ENCODE data around the gene NLGN1.

The NLGN1 gene

GRCh38 chr3:174116421-174116820 is 718.9 kb downstream of the NLGN1 start:
- no peak for ATAC-seq
- no peak for TF ChIP-seq BACH2 (CRISPR knock-in tag; IDR thresholded peaks at IDR 0.05; ENCODE audit: borderline replicate concordance)
- TF ChIP-seq ARNTL (CRISPR knock-in tag; IDR thresholded peaks at IDR 0.05; ENCODE audit: borderline replicate concordance, low read depth): no peak
- no peak for TF ChIP-seq PPARA (CRISPR knock-in tag; IDR thresholded peaks at IDR 0.05; ENCODE audit: borderline replicate concordance)
- TF ChIP-seq CSDC2 (CRISPR knock-in tag; IDR thresholded peaks at IDR 0.05): no peak
- TF ChIP-seq ZNF565 (CRISPR knock-in tag; conservative IDR thresholded peaks at IDR 0.05; ENCODE audit: low read depth): no peak
- TF ChIP-seq RARB (CRISPR knock-in tag; IDR thresholded peaks at IDR 0.05): no peak
- TF ChIP-seq CSRNP3 (CRISPR knock-in tag; IDR thresholded peaks at IDR 0.05): no peak
- no peak for TF ChIP-seq TOX (CRISPR knock-in tag; IDR thresholded peaks at IDR 0.05; ENCODE audit: borderline replicate concordance)
- no peak for TF ChIP-seq ZFP30 (CRISPR knock-in tag; IDR thresholded peaks at IDR 0.05)
- TF ChIP-seq PATZ1 (CRISPR knock-in tag; IDR thresholded peaks at IDR 0.05; ENCODE audit: borderline replicate concordance): no peak
- no peak for TF ChIP-seq ZFP3 (CRISPR knock-in tag; IDR thresholded peaks at IDR 0.05)
- TF ChIP-seq SNAI2 (CRISPR knock-in tag; IDR thresholded peaks at IDR 0.05): no peak
- TF ChIP-seq TSHZ2 (CRISPR knock-in tag; IDR thresholded peaks at IDR 0.05): no peak
- no peak for TF ChIP-seq TCF4 (CRISPR knock-in tag; IDR thresholded peaks at IDR 0.05; ENCODE audit: borderline replicate concordance)
- no peak for TF ChIP-seq ZC3H10 (CRISPR knock-in tag; IDR thresholded peaks at IDR 0.05)
- TF ChIP-seq CREB5 (CRISPR knock-in tag; IDR thresholded peaks at IDR 0.05; ENCODE audit: low read depth): no peak
- TF ChIP-seq ISL1 (CRISPR knock-in tag; IDR thresholded peaks at IDR 0.05): no peak

- TF ChIP-seq GLIS3 (CRISPR knock-in tag; IDR thresholded peaks at IDR 0.05) (no peak), BACH2 (CRISPR knock-in tag; IDR thresholded peaks at IDR 0.05; ENCODE audit: borderline replicate concordance) (no peak), ZNF565 (CRISPR knock-in tag; conservative IDR thresholded peaks at IDR 0.05; ENCODE audit: low read depth) (no peak), PPARA (CRISPR knock-in tag; IDR thresholded peaks at IDR 0.05; ENCODE audit: borderline replicate concordance) (no peak), RARB (CRISPR knock-in tag; IDR thresholded peaks at IDR 0.05) (no peak), OSR1 (CRISPR knock-in tag; IDR thresholded peaks at IDR 0.05) (no peak), SNAI2 (CRISPR knock-in tag; IDR thresholded peaks at IDR 0.05) (no peak), PATZ1 (CRISPR knock-in tag; IDR thresholded peaks at IDR 0.05; ENCODE audit: borderline replicate concordance) (no peak), ARNTL (CRISPR knock-in tag; IDR thresholded peaks at IDR 0.05; ENCODE audit: borderline replicate concordance, low read depth) (no peak)
- ATAC-seq: no peak
Observed at GRCh38 chr3:174120997-174121396, 723.5 kb downstream of the NLGN1 start.

GRCh38 chr3:174122411-174122810 is 724.9 kb downstream of the NLGN1 start:
- TF ChIP-seq TOX (CRISPR knock-in tag; IDR thresholded peaks at IDR 0.05; ENCODE audit: borderline replicate concordance) (no peak), RARB (CRISPR knock-in tag; IDR thresholded peaks at IDR 0.05) (no peak), PPARA (CRISPR knock-in tag; IDR thresholded peaks at IDR 0.05; ENCODE audit: borderline replicate concordance) (no peak), TCF4 (CRISPR knock-in tag; IDR thresholded peaks at IDR 0.05; ENCODE audit: borderline replicate concordance) (no peak), BACH2 (CRISPR knock-in tag; IDR thresholded peaks at IDR 0.05; ENCODE audit: borderline replicate concordance) (no peak), ISL1 (CRISPR knock-in tag; IDR thresholded peaks at IDR 0.05) (no peak), CSDC2 (CRISPR knock-in tag; IDR thresholded peaks at IDR 0.05) (no peak), CSRNP3 (CRISPR knock-in tag; IDR thresholded peaks at IDR 0.05) (no peak), SNAI2 (CRISPR knock-in tag; IDR thresholded peaks at IDR 0.05) (no peak), ZC3H10 (CRISPR knock-in tag; IDR thresholded peaks at IDR 0.05) (no peak), ARNTL (CRISPR knock-in tag; IDR thresholded peaks at IDR 0.05; ENCODE audit: borderline replicate concordance, low read depth) (no peak), CREB5 (CRISPR knock-in tag; IDR thresholded peaks at IDR 0.05; ENCODE audit: low read depth) (no peak), ZNF565 (CRISPR knock-in tag; conservative IDR thresholded peaks at IDR 0.05; ENCODE audit: low read depth) (no peak), ZNF70 (CRISPR knock-in tag; IDR thresholded peaks at IDR 0.05) (no peak), ZFP3 (CRISPR knock-in tag; IDR thresholded peaks at IDR 0.05) (no peak), GLIS3 (CRISPR knock-in tag; IDR thresholded peaks at IDR 0.05) (no peak), ESRRG (CRISPR knock-in tag; IDR thresholded peaks at IDR 0.05) (no peak), ZNF8 (CRISPR knock-in tag; IDR thresholded peaks at IDR 0.05) (no peak), ZFP30 (CRISPR knock-in tag; IDR thresholded peaks at IDR 0.05) (no peak)
- ATAC-seq: no peak

All from SK-N-SH treated with all-trans-retinoic acid at 6 μM for 48 hours (cell line).